ENCODE results near the gene NOTCH2. TPM values are rescaled to one million over a fixed set of nuclear protein-coding genes. Genes with fewer than 3 reads are reported as not detected.

Gene NOTCH2
- total RNA-seq, 3 donors from 2014 or later: 57.7 to 99.3 (median 60.8) TPM

DNA sequence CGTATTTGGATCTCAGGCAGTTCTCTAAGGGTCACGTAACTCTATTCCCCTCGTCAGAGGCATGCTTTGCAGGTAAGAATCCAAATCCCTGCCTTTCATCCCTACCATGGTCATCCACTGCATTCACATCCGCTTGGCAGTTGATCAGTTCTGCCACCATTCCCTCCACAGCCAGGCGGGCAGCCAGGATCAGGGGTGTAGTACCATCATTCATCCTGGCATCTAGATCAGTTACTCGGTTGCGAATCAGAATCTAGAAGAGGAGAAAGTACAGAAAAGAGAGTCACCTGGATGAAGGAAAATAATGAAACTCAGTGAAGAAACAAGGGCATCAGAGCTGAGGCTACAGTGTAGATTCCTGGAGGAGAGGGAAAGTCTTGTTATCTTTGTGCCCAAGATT, 151.2 kb downstream of the NOTCH2 start:
- intact Hi-C loops (cut with DNase I, micrococcal nuclease): no loop called here
- Histone ChIP-seq H3K4me3 (no peak overlapping the region), H3K9me3 (no peaks in the 10 kb centered on the region), H3K4me1 (ENCODE audit: low read depth) (no peaks in the 10 kb centered on the region), H3K36me3 (ENCODE audit: low read depth) (no peaks in the 10 kb centered on the region)
- ATAC-seq (no peak), DNase-seq (no peak)
- TF ChIP-seq, protein P1, sequence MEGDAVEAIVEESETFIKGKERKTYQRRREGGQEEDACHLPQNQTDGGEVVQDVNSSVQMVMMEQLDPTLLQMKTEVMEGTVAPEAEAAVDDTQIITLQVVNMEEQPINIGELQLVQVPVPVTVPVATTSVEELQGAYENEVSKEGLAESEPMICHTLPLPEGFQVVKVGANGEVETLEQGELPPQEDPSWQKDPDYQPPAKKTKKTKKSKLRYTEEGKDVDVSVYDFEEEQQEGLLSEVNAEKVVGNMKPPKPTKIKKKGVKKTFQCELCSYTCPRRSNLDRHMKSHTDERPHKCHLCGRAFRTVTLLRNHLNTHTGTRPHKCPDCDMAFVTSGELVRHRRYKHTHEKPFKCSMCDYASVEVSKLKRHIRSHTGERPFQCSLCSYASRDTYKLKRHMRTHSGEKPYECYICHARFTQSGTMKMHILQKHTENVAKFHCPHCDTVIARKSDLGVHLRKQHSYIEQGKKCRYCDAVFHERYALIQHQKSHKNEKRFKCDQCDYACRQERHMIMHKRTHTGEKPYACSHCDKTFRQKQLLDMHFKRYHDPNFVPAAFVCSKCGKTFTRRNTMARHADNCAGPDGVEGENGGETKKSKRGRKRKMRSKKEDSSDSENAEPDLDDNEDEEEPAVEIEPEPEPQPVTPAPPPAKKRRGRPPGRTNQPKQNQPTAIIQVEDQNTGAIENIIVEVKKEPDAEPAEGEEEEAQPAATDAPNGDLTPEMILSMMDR (IDR thresholded peaks at IDR 0.05): no peak

DNA sequence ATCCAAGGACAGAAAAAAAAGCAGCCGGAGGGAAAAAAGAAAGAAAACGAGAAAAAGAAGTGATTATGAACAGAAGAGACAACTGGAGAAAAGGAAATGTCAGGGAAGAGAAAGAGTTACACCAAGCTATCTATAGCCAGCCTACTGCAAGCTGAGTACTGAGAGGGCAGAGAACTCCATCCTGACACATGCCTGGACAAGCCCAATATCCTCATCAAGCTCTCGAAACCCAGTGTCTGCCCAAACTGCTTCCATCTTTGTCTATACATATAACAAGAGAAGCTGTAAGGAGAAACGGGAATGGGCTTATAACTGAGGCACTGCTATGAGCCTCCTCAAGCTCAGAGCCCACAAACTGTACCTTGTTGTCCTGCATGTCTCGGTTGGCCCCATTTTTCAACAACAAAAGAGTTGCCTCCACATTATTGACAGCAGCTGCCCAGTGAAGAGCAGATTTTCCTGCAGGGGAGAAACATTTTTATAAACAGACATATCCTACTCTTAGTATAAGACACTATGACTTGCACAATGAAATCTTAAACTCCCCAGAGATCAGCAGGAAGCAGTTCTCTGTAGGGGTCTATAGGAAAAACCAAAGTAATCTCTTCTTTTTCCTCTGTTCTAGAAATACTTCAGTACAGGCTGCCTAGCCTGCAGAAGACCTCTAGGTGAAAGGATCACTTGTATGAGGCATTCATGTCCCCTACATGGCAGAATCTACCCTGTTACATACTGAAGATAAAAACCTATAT, 152.0 kb downstream of the NOTCH2 start:
- intact Hi-C loops (cut with DNase I, micrococcal nuclease): no loop called here
- DNase-seq (no peak), ATAC-seq (no peak)
- H3K9me3 ChIP-seq: no peaks in the 10 kb centered on the region
- TF ChIP-seq, protein P1 (IDR thresholded peaks at IDR 0.05): no peak
- H3K4me1 ChIP-seq (ENCODE audit: low read depth): no peaks in the 10 kb centered on the region
- no peak overlapping the region for H3K4me3 ChIP-seq
- no peaks in the 10 kb centered on the region for H3K36me3 ChIP-seq (ENCODE audit: low read depth)

DNA sequence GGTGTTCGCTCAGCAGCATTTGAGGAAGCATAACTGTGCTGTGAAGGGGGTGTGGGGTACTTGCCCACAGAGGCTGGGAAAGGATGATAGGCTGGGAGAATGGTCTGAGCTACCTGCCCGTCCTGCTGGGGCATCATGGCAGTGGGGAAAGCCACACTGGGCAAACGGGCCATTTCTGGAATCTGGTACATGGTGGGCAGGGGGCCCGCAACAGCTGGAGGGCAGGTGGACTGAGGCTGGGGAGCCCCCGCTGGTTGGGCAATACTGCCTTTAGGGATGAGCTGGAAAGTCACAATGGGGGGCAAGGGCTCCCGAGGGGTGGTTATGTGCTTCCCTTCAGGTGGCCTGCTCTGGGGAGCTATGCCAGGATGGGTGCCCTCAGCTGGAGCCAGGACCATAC, 153.9 kb downstream of the NOTCH2 start:
- TF ChIP-seq, protein P1 (IDR thresholded peaks at IDR 0.05): no peak
- H3K4me3 ChIP-seq: no peak overlapping the region
- DNase-seq (no peak), ATAC-seq (no peak)
- H3K4me1 ChIP-seq (ENCODE audit: low read depth): no peaks in the 10 kb centered on the region
- H3K36me3 ChIP-seq (ENCODE audit: low read depth): no peaks in the 10 kb centered on the region
- intact Hi-C loops (cut with DNase I, micrococcal nuclease): no loop called here
- H3K9me3 ChIP-seq: no peaks in the 10 kb centered on the region

DNA sequence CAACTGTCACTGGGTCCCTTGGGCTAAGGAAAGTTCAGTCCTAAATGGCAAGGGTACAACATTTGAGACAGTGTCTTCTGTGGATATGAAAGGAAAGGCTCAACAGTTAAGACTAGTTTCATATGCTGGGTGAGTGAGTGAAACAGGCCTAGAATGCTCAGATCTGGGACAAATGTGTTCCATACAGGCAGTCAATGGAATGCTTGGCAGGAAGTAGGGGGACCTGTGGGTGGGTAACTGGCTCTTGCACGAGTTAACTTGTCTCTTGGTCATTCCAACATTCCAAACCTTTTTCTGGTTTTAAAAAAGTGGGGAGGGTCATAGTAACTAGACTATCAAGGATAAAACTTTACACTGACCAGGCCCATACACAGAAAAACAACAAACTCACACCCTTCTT, 155.4 kb downstream of the NOTCH2 start:
- TF ChIP-seq, protein P1 (IDR thresholded peaks at IDR 0.05): no peak
- H3K4me1 ChIP-seq (ENCODE audit: low read depth): no peaks in the 10 kb centered on the region
- DNase-seq (no peak), ATAC-seq (no peak)
- H3K36me3 ChIP-seq (ENCODE audit: low read depth): no peaks in the 10 kb centered on the region
- H3K4me3 ChIP-seq: no peak overlapping the region
- intact Hi-C loops (cut with DNase I, micrococcal nuclease): no loop called here
- no peaks in the 10 kb centered on the region for H3K9me3 ChIP-seq

DNA sequence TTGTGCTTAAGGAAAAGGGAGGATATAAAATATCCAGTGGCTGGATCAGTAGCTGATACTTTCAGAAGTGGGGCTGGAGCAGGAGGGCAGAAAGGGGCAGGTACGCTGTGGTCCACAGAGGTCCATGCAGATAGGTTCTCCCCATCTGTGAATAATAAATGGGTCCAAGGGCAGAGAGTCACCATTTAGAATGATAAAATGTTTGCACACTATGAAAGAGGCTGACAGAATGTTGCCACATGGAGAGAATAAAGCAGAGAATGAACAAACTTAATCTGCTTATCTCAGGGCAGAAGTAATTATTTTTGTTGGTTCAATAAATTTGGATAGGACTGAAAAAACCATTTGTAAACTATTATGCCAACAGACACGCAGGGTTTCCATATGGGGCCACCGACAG, 156.5 kb downstream of the NOTCH2 start:
- Histone ChIP-seq H3K4me3 (no peak overlapping the region), H3K4me1 (ENCODE audit: low read depth) (no peaks in the 10 kb centered on the region), H3K9me3 (no peaks in the 10 kb centered on the region), H3K36me3 (ENCODE audit: low read depth) (no peaks in the 10 kb centered on the region)
- ATAC-seq (no peak), DNase-seq (no peak)
- intact Hi-C loops (cut with DNase I, micrococcal nuclease): no loop called here
- TF ChIP-seq, protein P1 (IDR thresholded peaks at IDR 0.05): no peak

All from mucosa of descending colon (tissue), 3 donors.